ENCODE data around the gene CENPV. TPM values are rescaled to one million over a fixed set of nuclear protein-coding genes. Genes with fewer than 3 reads are reported as not detected.

Gene CENPV
- total and polyA plus RNA-seq, 2 donors (not counting 3 experiments of a cell fraction or from before 2014, with no cell fraction given) = 38.2 to 41.6 TPM

GRCh38 chr17:16349431-16349830 lies 3.8 kb downstream of the CENPV start:
- Histone ChIP-seq H3K4me2 (ENCODE audit: insufficient read depth, low read length) (no peak overlapping the region), H3K79me2 (ENCODE audit: control insufficient read depth, insufficient read depth, low read length) (peaks cover 5% of the 10 kb centered on the region), H4K20me1 (replicated peaks; ENCODE audit: control insufficient read depth, extremely low read depth, insufficient read depth, low read length) (no peaks in the 10 kb centered on the region), H3K27ac (ENCODE audit: insufficient read depth, low read depth, low read length) (no peak overlapping the region), H3K4me1 (ENCODE audit: control insufficient read depth, extremely low read depth, insufficient read depth, low read length) (peaks cover 10% of the 10 kb centered on the region), H3K36me3 (ENCODE audit: control insufficient read depth in 2 of 2, extremely low read depth in 1 of 2, insufficient read depth in 2 of 2, low read length in 2 of 2) (peaks cover under 1 to 6% of the 10 kb centered on the region in 2 experiments), H3K9me3 (replicated peaks; ENCODE audit: control insufficient read depth, insufficient read depth, low read length) (no peaks in the 10 kb centered on the region), H2AFZ (ENCODE audit: low read depth, low read length) (no peak overlapping the region), H3K9ac (replicated peaks; ENCODE audit: extremely low read depth, insufficient read depth, low read length) (no peak overlapping the region), H3K9me1 (replicated peaks; ENCODE audit: control insufficient read depth, extremely low read depth, insufficient read depth, low read length) (no peaks in the 10 kb centered on the region), H3K4me3 (replicated peaks in 1 of 3; ENCODE audit: insufficient read depth in 1 of 3, low read depth in 1 of 3, low read length in 3 of 3) (no peak overlapping the region), H3K27me3 (ENCODE audit: control insufficient read depth in 2 of 2, insufficient read depth in 2 of 2, low read length in 2 of 2) (no peaks in the 10 kb centered on the region)
- BruUV-seq (replicated peaks) = no TSS peak
- FAIRE-seq = no peak
- TF ChIP-seq POLR2A (IDR thresholded peaks at IDR 0.05; ENCODE audit: low read depth, low read length) = no peak
- no peak for TF ChIP-seq EZH2 (IDR thresholded peaks at IDR 0.05; ENCODE audit: borderline replicate concordance, low read depth, low read length, severe bottlenecking)
- TF ChIP-seq POLR2AphosphoS5 (IDR thresholded peaks at IDR 0.05; ENCODE audit: insufficient read depth, low read depth, low read length) = no peak
- TF ChIP-seq MAX (IDR thresholded peaks at IDR 0.05; ENCODE audit: insufficient read depth, insufficient read length) = no peak
- no peak for TF ChIP-seq GATA2 (IDR thresholded peaks at IDR 0.05; ENCODE audit: insufficient read depth, insufficient read length, low read depth, low read length)
- dilution Hi-C loops (cut with MboI; ENCODE audit: extremely low pct_ligation_motif_present, low sequenced_read_pairs) = no loop called here
- ChIA-PET CTCF (interaction anchor here (0.9 to 5.1 kb wide), 2 partner anchors 8 to 15 kb away, joined by 4 to 73 read pairs; no protein-coding TSS in a partner anchor), POLR2A (no interaction called here)
- no peak for DNase-seq (ENCODE audit: low read depth, low spot score)
- intact Hi-C loops (cut with micrococcal nuclease) = no loop called here

GRCh38 chr17:16348586-16348985 lies 4.7 kb downstream of the CENPV start:
- Histone ChIP-seq H3K9ac (replicated peaks; ENCODE audit: extremely low read depth, insufficient read depth, low read length) (no peak overlapping the region), H3K9me1 (replicated peaks; ENCODE audit: control insufficient read depth, extremely low read depth, insufficient read depth, low read length) (no peaks in the 10 kb centered on the region), H2AFZ (ENCODE audit: low read depth, low read length) (no peak overlapping the region), H3K9me3 (replicated peaks; ENCODE audit: control insufficient read depth, insufficient read depth, low read length) (no peaks in the 10 kb centered on the region), H3K79me2 (ENCODE audit: control insufficient read depth, insufficient read depth, low read length) (peaks cover 5% of the 10 kb centered on the region), H3K4me3 (replicated peaks in 1 of 3; ENCODE audit: insufficient read depth in 1 of 3, low read depth in 1 of 3, low read length in 3 of 3) (no peak overlapping the region), H3K27me3 (ENCODE audit: control insufficient read depth in 2 of 2, insufficient read depth in 2 of 2, low read length in 2 of 2) (no peaks in the 10 kb centered on the region), H3K27ac (ENCODE audit: insufficient read depth, low read depth, low read length) (no peak overlapping the region), H3K36me3 (ENCODE audit: control insufficient read depth in 2 of 2, extremely low read depth in 1 of 2, insufficient read depth in 2 of 2, low read length in 2 of 2) (peaks cover 3 to 6% of the 10 kb centered on the region in 2 experiments), H3K4me2 (ENCODE audit: insufficient read depth, low read length) (no peak overlapping the region), H3K4me1 (ENCODE audit: control insufficient read depth, extremely low read depth, insufficient read depth, low read length) (peaks cover 10% of the 10 kb centered on the region), H4K20me1 (replicated peaks; ENCODE audit: control insufficient read depth, extremely low read depth, insufficient read depth, low read length) (no peaks in the 10 kb centered on the region)
- no TSS peak for BruUV-seq (replicated peaks)
- dilution Hi-C loops (cut with MboI; ENCODE audit: extremely low pct_ligation_motif_present, low sequenced_read_pairs) = no loop called here
- CTCF ChIA-PET = no interaction called here
- no peak for DNase-seq (ENCODE audit: low read depth, low spot score)
- TF ChIP-seq POLR2AphosphoS5 (IDR thresholded peaks at IDR 0.05; ENCODE audit: insufficient read depth, low read depth, low read length) = no peak
- TF ChIP-seq GATA2 (IDR thresholded peaks at IDR 0.05; ENCODE audit: insufficient read depth, insufficient read length, low read depth, low read length) = no peak
- no peak for TF ChIP-seq CTCF (IDR thresholded peaks at IDR 0.05; ENCODE audit: extremely low read depth in 1 of 2, insufficient read depth in 1 of 2, low read depth in 1 of 2, low read length in 2 of 2)
- TF ChIP-seq MYC (IDR thresholded peaks at IDR 0.05; ENCODE audit: low read depth, low read length) = no peak
- TF ChIP-seq EZH2 (IDR thresholded peaks at IDR 0.05; ENCODE audit: borderline replicate concordance, low read depth, low read length, severe bottlenecking) = no peak
- no peak for TF ChIP-seq JUN (IDR thresholded peaks at IDR 0.05; ENCODE audit: borderline replicate concordance, insufficient read depth, insufficient read length, low read depth)
- no peak for TF ChIP-seq MAX (IDR thresholded peaks at IDR 0.05; ENCODE audit: insufficient read depth, insufficient read length)
- TF ChIP-seq FOS (IDR thresholded peaks at IDR 0.05; ENCODE audit: borderline replicate concordance, insufficient read depth, low read length) = no peak
- no peak for TF ChIP-seq POLR2A (IDR thresholded peaks at IDR 0.05; ENCODE audit: low read depth, low read length)
- intact Hi-C loops (cut with micrococcal nuclease) = no loop called here
- FAIRE-seq = no peak
- POLR2A ChIA-PET = no interaction called here
